HCT116 (cell line): Measurements from ENCODE around the gene EPS15. TPM values are rescaled to one million over a fixed set of nuclear protein-coding genes. Genes with fewer than 3 reads are reported as not detected.

Source experiments
- ATAC-seq: fragments of 200-7000 bp; cut with Tn5 transposase; 2 replicates; pipeline ENCODE4 v1.9.1; 2020; ENCODE audit warnings: mild to moderate bottlenecking, moderate library complexity
- BruUV-seq: library from RNA; stranded (reverse); fragments of 400-500 nt; replicated peaks from 2 replicates; lab custom pipeline; 2021; lab: Mats Ljungman, UMichigan
- CTCF ChIA-PET: fragments of 300-600 bp; sonication (Branson Sonifier 250); formaldehyde crosslinking; loops from one replicate; lab custom pipeline; 2021; ENCODE audit warnings: antibody characterized with exemption; lab: Charles Lee
- POLR2A ChIA-PET: fragments of 300-600, 350-600 bp; sonication (Branson Sonifier 250); formaldehyde crosslinking; loops from one replicate; lab custom pipeline; 2021; ENCODE audit warnings: antibody characterized with exemption; lab: Charles Lee
- RAD21 ChIA-PET, 2 experiments: fragments of 300-600 bp; sonication (Branson Sonifier 250); formaldehyde crosslinking; loops; one replicate each; lab custom pipeline; 2023; ENCODE audit warnings: low total read pairs in 2 of 2; ENCODE audit not compliant: uncharacterized antibody in 2 of 2, unreplicated experiment in 2 of 2, low non-redundant PET in 1 of 2; lab: Charles Lee
- DNase-seq: peaks from one replicate; pipeline ENCODE4 v3.0.0-alpha.2; 2010; ENCODE audit warnings: low read depth, low spot score
- H2AFZ ChIP-seq: fragments of 200-600 bp; shearing (Covaris generic), sonication (generic); 2 replicates; pipeline ENCODE4 v1.6.1; 2017; ENCODE audit warnings: low read depth, mixed run types, mixed read lengths, antibody characterized with exemption, low read length; ENCODE audit not compliant: poor library complexity, severe bottlenecking
- H3K27ac ChIP-seq: 2 replicates; pipeline ENCODE4 v1.5.1; 2012; ENCODE audit warnings: low read depth, low read length
- H3K27me3 ChIP-seq: fragments of 200-600 bp; sonication (generic); 2 replicates; pipeline ENCODE4 v1.6.1; 2016; ENCODE audit warnings: mixed run types, low read length, mixed read lengths; ENCODE audit not compliant: insufficient read depth
- H3K36me3 ChIP-seq, 2 experiments: fragments of 200-500 bp in 1 of 2; fragments of 200-600 bp in 1 of 2; sonication (Bioruptor generic) in 1 of 2; sonication (generic) in 1 of 2; 2 replicates each; pipeline versions ENCODE4 v1.5.1 to v1.6.1; 2014 to 2016; ENCODE audit warnings: low read length in 2 of 2, inconsistent platforms in 1 of 2, mixed read lengths in 1 of 2, mixed run types in 1 of 2; ENCODE audit not compliant: insufficient read depth in 2 of 2, control insufficient read depth in 1 of 2
- H3K4me1 ChIP-seq, 2 experiments: fragments of 200-600 bp in 1 of 2; sonication (generic) in 1 of 2; 2 replicates each; pipeline versions ENCODE4 v1.5.1 to v1.6.1; 2012 to 2017; ENCODE audit warnings: low read length in 2 of 2, inconsistent platforms in 1 of 2, mild to moderate bottlenecking in 1 of 2, mixed read lengths in 1 of 2, mixed run types in 1 of 2, moderate library complexity in 1 of 2; ENCODE audit not compliant: insufficient read depth in 2 of 2, control insufficient read depth in 1 of 2
- H3K4me2 ChIP-seq: fragments of 200-600 bp; sonication (generic); 2 replicates; pipeline ENCODE4 v1.6.1; 2017; ENCODE audit warnings: mixed run types, low read length, mixed read lengths
- H3K4me3 ChIP-seq, 2 experiments: fragments of 200-600 bp in 1 of 2; sonication (generic) in 1 of 2; replicated peaks in 1 of 2; 2 replicates each; pipeline ENCODE4 v1.5.1; 2011 to 2016; ENCODE audit warnings: low read length in 2 of 2, control low read depth in 1 of 2, low read depth in 1 of 2, mild to moderate bottlenecking in 1 of 2, mixed read lengths in 1 of 2, mixed run types in 1 of 2
- H3K79me2 ChIP-seq: fragments of 200-600 bp; sonication (generic); 2 replicates; pipeline ENCODE4 v1.6.1; 2017; ENCODE audit warnings: mild to moderate bottlenecking, mixed run types, low read length, moderate library complexity, mixed read lengths; ENCODE audit not compliant: insufficient read depth
- H3K9ac ChIP-seq: fragments of 200-600 bp; sonication (generic); 2 replicates; pipeline ENCODE4 v1.6.1; 2016; ENCODE audit warnings: low read length, mixed read lengths
- H3K9me2 ChIP-seq: fragments of 200-600 bp; sonication (generic), shearing (Covaris generic); 2 replicates; pipeline ENCODE4 v1.6.1; 2017; ENCODE audit warnings: mixed run types, mild to moderate bottlenecking, moderate library complexity; ENCODE audit not compliant: insufficient read depth
- H3K9me3 ChIP-seq, 2 experiments: fragments of 200-500 bp in 1 of 2; fragments of 200-600 bp in 1 of 2; sonication (Bioruptor generic) in 1 of 2; sonication (generic) in 1 of 2; 2 replicates each; pipeline ENCODE4 v1.6.1; 2014 to 2017; ENCODE audit warnings: low read length in 2 of 2, mixed read lengths in 2 of 2, inconsistent platforms in 1 of 2, low read depth in 1 of 2, mild to moderate bottlenecking in 1 of 2, mixed run types in 1 of 2, moderate library complexity in 1 of 2; ENCODE audit not compliant: control insufficient read depth in 1 of 2, insufficient read depth in 1 of 2
- H4K20me1 ChIP-seq: fragments of 200-600 bp; sonication (generic), shearing (Covaris generic); 2 replicates; pipeline ENCODE4 v1.6.1; 2017; ENCODE audit warnings: mixed run types, mild to moderate bottlenecking, moderate library complexity; ENCODE audit not compliant: insufficient read depth
- CBX3 ChIP-seq: IDR thresholded peaks from 2 replicates; pipeline ENCODE4 v1.6.1; 2012; ENCODE audit warnings: low read depth
- CEBPB ChIP-seq: IDR thresholded peaks from 2 replicates; pipeline ENCODE4 v1.6.1; 2012; ENCODE audit warnings: low read depth
- EGR1 ChIP-seq: IDR thresholded peaks from 2 replicates; pipeline ENCODE4 v1.6.1; 2012; ENCODE audit warnings: low read depth
- ELF1 ChIP-seq: IDR thresholded peaks from 2 replicates; pipeline ENCODE4 v1.6.1; 2012; ENCODE audit warnings: low read depth, borderline replicate concordance
- EZH2 ChIP-seq: fragments of 200-600 bp; sonication (generic); IDR thresholded peaks from 2 replicates; pipeline ENCODE4 v1.6.1; 2017; ENCODE audit warnings: antibody characterized with exemption, mixed run types
- EZH2phosphoT487 ChIP-seq: fragments of 200-600 bp; IDR thresholded peaks from 2 replicates; pipeline ENCODE4 v1.6.1; 2018; ENCODE audit warnings: antibody characterized with exemption, borderline replicate concordance
- FOSL1 ChIP-seq: IDR thresholded peaks from 2 replicates; pipeline ENCODE4 v1.6.1; 2012; ENCODE audit warnings: low read depth
- JUND ChIP-seq: IDR thresholded peaks from 2 replicates; pipeline ENCODE4 v1.6.1; 2012
- POLR2AphosphoS5 ChIP-seq: IDR thresholded peaks from 2 replicates; pipeline ENCODE4 v1.6.1; 2011; ENCODE audit warnings: mild to moderate bottlenecking, low read depth, low read length, moderate library complexity
- RAD21 ChIP-seq: IDR thresholded peaks from 2 replicates; pipeline ENCODE4 v1.6.1; 2012; ENCODE audit warnings: low read depth, mild to moderate bottlenecking
- SIN3A ChIP-seq: IDR thresholded peaks from 2 replicates; pipeline ENCODE4 v1.6.1; 2012; ENCODE audit warnings: low read depth
- TCF7L2 ChIP-seq: IDR thresholded peaks from 2 replicates; pipeline ENCODE4 v1.7.0; 2011; ENCODE audit warnings: borderline replicate concordance, inconsistent platforms; ENCODE audit not compliant: insufficient read depth, insufficient read length; ENCODE audit errors: extremely low read depth
- YY1 ChIP-seq: IDR thresholded peaks from 2 replicates; pipeline ENCODE4 v1.6.1; 2011; ENCODE audit warnings: low read length, low read depth, moderate library complexity, mild to moderate bottlenecking; ENCODE audit not compliant: insufficient replicate concordance; ENCODE audit errors: extremely low read depth
- ZFX ChIP-seq: fragments of 450-650 bp; IDR thresholded peaks from 2 replicates; pipeline ENCODE4 v1.6.1; 2017
- ZNF274 ChIP-seq: fragments of 200-500 bp; sonication (Bioruptor generic); IDR thresholded peaks from 2 replicates; pipeline ENCODE4 v1.6.1; 2014; ENCODE audit warnings: mild to moderate bottlenecking, low read depth, low read length, inconsistent platforms
- intact Hi-C: fragments of 100-400 bp; cut with micrococcal nuclease; formaldehyde crosslinking; loops from 2 replicates; pipeline ENCODE4 v1.10.0; 2022
- total RNA-seq: library from RNA; stranded (reverse); gene quantifications from one replicate; pipeline ENCODE4 v1.2.1, GENCODE V29; 2021; ENCODE audit not compliant: unreplicated experiment
- TF ChIP-seq, protein P1 (sequence below): IDR thresholded peaks from 2 replicates; pipeline ENCODE4 v1.6.1; 2012
- TF ChIP-seq, protein P2 (sequence below): IDR thresholded peaks from 2 replicates; pipeline ENCODE4 v1.6.1; 2012
- TF ChIP-seq, protein P3 (sequence below): IDR thresholded peaks from 2 replicates; pipeline ENCODE4 v1.6.1; 2012; ENCODE audit warnings: low read depth
- TF ChIP-seq, protein P4 (sequence below), 3 experiments: fragments of 200-600 bp in 1 of 3; sonication (generic) in 1 of 3; IDR thresholded peaks in 2 of 3; conservative IDR thresholded peaks in 1 of 3; 2 replicates each; pipeline ENCODE4 v1.5.1; 2012 to 2017; ENCODE audit warnings: low read depth in 2 of 3, low read length in 2 of 3, antibody characterized with exemption in 1 of 3, borderline replicate concordance in 1 of 3, control low read depth in 1 of 3, mild to moderate bottlenecking in 1 of 3, mixed read lengths in 1 of 3, mixed run types in 1 of 3, moderate library complexity in 1 of 3; ENCODE audit not compliant: insufficient read depth in 1 of 3

The EPS15 gene
- total RNA-seq, 1 experiment from 2014 or later: 41.2 TPM

DNA sequence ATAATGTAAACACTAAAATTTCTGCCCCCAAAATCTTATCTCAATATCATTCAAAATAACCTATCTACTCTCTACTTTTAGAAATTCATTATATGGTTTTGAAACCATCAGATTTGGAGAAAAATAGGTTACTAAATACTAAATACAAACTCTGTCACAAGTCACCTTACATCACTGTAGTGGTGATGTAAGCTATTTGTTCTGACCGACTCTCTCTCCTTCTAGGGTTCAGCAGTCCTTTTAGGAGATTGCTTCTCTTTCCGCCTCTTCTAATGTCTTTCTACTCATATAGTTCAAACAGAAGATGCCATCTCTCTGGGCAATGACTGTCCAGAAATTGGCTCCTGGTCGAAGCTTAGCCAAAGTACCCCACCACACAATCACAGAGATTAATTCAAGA lies 93.1 kb downstream of the EPS15 start:
- ChIA-PET CTCF (no interaction called here), RAD21 (no interaction called here), POLR2A (no interaction called here)
- Histone ChIP-seq H3K4me2 (no peak overlapping the region), H3K4me3 (no peak overlapping the region), H3K79me2 (no peaks in the 10 kb centered on the region), H2AFZ (no peak overlapping the region), H3K4me1 (peaks cover 0 to 9% of the 10 kb centered on the region in 2 experiments; a peak in 3 of 4 replicates), H3K9ac (no peak overlapping the region), H3K27ac (no peak overlapping the region), H3K36me3 (no peaks in the 10 kb centered on the region), H3K27me3 (no peaks in the 10 kb centered on the region), H3K9me3 (no peaks in the 10 kb centered on the region), H4K20me1 (no peaks in the 10 kb centered on the region), H3K9me2 (no peaks in the 10 kb centered on the region)
- TF ChIP-seq ZFX (no peak), ZNF274 (no peak), EZH2 (no peak), FOSL1 (no peak), CEBPB (no peak), SIN3A (no peak), ELF1 (no peak), EZH2phosphoT487 (no peak), RAD21 (no peak), POLR2AphosphoS5 (no peak), CBX3 (no peak), JUND (no peak), TCF7L2 (no peak), EGR1 (no peak), YY1 (no peak)
- TF ChIP-seq, protein P1, sequence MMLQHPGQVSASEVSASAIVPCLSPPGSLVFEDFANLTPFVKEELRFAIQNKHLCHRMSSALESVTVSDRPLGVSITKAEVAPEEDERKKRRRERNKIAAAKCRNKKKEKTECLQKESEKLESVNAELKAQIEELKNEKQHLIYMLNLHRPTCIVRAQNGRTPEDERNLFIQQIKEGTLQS: no peak
- TF ChIP-seq, protein P2, sequence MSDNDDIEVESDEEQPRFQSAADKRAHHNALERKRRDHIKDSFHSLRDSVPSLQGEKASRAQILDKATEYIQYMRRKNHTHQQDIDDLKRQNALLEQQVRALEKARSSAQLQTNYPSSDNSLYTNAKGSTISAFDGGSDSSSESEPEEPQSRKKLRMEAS: no peak
- TF ChIP-seq, protein P3, sequence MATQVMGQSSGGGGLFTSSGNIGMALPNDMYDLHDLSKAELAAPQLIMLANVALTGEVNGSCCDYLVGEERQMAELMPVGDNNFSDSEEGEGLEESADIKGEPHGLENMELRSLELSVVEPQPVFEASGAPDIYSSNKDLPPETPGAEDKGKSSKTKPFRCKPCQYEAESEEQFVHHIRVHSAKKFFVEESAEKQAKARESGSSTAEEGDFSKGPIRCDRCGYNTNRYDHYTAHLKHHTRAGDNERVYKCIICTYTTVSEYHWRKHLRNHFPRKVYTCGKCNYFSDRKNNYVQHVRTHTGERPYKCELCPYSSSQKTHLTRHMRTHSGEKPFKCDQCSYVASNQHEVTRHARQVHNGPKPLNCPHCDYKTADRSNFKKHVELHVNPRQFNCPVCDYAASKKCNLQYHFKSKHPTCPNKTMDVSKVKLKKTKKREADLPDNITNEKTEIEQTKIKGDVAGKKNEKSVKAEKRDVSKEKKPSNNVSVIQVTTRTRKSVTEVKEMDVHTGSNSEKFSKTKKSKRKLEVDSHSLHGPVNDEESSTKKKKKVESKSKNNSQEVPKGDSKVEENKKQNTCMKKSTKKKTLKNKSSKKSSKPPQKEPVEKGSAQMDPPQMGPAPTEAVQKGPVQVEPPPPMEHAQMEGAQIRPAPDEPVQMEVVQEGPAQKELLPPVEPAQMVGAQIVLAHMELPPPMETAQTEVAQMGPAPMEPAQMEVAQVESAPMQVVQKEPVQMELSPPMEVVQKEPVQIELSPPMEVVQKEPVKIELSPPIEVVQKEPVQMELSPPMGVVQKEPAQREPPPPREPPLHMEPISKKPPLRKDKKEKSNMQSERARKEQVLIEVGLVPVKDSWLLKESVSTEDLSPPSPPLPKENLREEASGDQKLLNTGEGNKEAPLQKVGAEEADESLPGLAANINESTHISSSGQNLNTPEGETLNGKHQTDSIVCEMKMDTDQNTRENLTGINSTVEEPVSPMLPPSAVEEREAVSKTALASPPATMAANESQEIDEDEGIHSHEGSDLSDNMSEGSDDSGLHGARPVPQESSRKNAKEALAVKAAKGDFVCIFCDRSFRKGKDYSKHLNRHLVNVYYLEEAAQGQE: no peak
- TF ChIP-seq, protein P4, sequence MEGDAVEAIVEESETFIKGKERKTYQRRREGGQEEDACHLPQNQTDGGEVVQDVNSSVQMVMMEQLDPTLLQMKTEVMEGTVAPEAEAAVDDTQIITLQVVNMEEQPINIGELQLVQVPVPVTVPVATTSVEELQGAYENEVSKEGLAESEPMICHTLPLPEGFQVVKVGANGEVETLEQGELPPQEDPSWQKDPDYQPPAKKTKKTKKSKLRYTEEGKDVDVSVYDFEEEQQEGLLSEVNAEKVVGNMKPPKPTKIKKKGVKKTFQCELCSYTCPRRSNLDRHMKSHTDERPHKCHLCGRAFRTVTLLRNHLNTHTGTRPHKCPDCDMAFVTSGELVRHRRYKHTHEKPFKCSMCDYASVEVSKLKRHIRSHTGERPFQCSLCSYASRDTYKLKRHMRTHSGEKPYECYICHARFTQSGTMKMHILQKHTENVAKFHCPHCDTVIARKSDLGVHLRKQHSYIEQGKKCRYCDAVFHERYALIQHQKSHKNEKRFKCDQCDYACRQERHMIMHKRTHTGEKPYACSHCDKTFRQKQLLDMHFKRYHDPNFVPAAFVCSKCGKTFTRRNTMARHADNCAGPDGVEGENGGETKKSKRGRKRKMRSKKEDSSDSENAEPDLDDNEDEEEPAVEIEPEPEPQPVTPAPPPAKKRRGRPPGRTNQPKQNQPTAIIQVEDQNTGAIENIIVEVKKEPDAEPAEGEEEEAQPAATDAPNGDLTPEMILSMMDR (IDR thresholded peaks at IDR 0.05 in 2 of 3, conservative IDR thresholded peaks at IDR 0.05 in 1 of 3; ENCODE audit: borderline replicate concordance in 1 of 3, insufficient read depth in 1 of 3, low read depth in 2 of 3, low read length in 2 of 3): no peak
- no TSS peak for BruUV-seq
- intact Hi-C loops: no loop called here
- ATAC-seq (no peak), DNase-seq (no peak)
